GM12892 (cell line): ENCODE results near the gene ATP11A.
"Not testable (repeated sequence)": the region's sequence is repeated elsewhere in the genome, so short reads cannot be mapped to it uniquely, and the experiment has no call there.

Source experiments
- POLR2A ChIP-seq: IDR thresholded peaks from 2 replicates; pipeline ENCODE4 v1.6.1; 2011; ENCODE audit warnings: low read depth, low read length, control low read depth
- POLR2AphosphoS5 ChIP-seq: IDR thresholded peaks from 2 replicates; pipeline ENCODE4 v1.6.1; 2011; ENCODE audit warnings: low read depth, low read length, control low read depth

DNA sequence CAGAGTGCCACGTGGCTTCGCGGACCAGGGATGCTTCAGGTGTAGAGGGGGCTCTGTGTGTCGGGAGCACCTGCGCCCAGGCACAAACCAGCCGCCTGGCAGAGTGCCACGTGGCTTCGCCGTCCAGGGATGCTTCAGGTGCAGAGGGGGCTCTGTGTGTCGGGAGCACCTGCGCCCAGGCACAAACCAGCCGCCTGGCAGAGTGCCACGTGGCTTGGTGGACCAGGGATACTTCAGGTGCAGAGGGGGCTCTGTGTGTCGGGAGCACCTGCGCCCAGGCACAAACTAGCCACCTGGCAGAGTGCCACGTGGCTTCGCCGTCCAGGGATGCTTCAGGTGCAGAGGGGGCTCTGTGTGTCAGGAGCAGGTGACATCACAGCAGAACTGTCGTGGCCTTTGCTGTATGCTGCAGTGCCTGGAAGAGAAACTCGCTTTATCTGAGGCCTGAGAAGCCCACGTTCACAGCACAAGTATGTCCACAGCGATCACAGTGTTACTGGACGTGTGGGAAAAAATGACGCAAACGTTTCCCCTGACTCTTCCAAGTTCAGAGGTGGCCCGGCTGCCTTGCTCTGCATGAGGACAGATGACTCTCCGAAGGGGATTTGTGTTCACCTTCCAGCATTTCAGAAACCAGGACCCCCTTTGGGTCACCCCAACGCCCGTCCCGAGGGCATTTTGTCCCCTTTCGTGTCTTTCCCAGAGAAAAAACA lies 151.6 kb downstream of the ATP11A start:
- not testable (repeated sequence) for TF ChIP-seq POLR2AphosphoS5, POLR2A
